RWPE1 (cell line): ENCODE results near the gene CREB5.

Experiments used
- CTCF ChIA-PET: fragments of 350-600 bp; sonication (Branson Sonifier 250); formaldehyde crosslinking; extraction: SDS; loops from one replicate; lab custom pipeline; 2021; lab: Yijun Ruan, JAX
- POLR2A ChIA-PET: fragments of 400-600 bp; formaldehyde crosslinking; extraction: SDS; loops from one replicate; lab custom pipeline; 2020; ENCODE audit warnings: antibody characterized with exemption; ENCODE audit not compliant: low non-redundant PET; lab: Yijun Ruan, JAX
- DNase-seq: peaks from one replicate; pipeline ENCODE4 v3.0.0; 2012; ENCODE audit warnings: low spot score
- H3K27ac ChIP-seq: fragments of 450-650 bp; 2 replicates; pipeline ENCODE4 v1.5.1; 2017
- CTCF ChIP-seq: fragments of 450-650 bp; conservative IDR thresholded peaks from 2 replicates; pipeline ENCODE4 v1.5.1; 2017; ENCODE audit warnings: low read depth, mild to moderate bottlenecking

Gene CREB5

DNA sequence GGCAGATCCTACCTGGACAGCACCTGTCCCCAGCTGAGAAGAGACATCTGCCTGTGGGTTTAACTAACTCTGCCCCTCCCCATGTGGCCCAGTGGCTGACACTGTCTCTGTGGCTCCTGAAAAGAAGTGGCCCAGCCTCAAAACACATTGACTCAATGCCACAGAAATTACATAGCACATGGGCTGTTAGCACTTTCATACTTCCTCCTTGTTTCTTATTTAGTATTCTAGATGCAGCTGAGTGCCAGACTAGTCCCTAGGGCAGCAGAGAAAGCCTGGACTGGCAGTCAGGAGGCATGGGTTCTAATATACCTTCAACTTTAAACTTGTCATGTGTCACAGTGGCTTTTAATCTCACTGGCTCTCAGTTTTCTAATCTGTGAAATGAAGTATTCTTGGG is 374.8 kb downstream of the CREB5 start:
- H3K27ac ChIP-seq, result no peak overlapping the region
- no peak for DNase-seq
- TF ChIP-seq CTCF, result no peak
- POLR2A ChIA-PET, result no interaction called here
- CTCF ChIA-PET, result no interaction called here

GRCh38 chr7:28790467-28790866 is 378.1 kb downstream of the CREB5 start:
- H3K27ac ChIP-seq, result no peak overlapping the region
- CTCF ChIA-PET, result no interaction called here
- no peak for TF ChIP-seq CTCF
- POLR2A ChIA-PET, result no interaction called here
- DNase-seq, result no peak

GRCh38 chr7:28792858-28793257 is 380.5 kb downstream of the CREB5 start:
- CTCF ChIA-PET, result interaction anchor here (0.6 kb wide), 1 partner anchor 8 kb away, joined by 4 read pairs; no protein-coding TSS in a partner anchor
- POLR2A ChIA-PET, result no interaction called here
- no peak overlapping the region for H3K27ac ChIP-seq
- DNase-seq, result no peak
- no peak for TF ChIP-seq CTCF

DNA sequence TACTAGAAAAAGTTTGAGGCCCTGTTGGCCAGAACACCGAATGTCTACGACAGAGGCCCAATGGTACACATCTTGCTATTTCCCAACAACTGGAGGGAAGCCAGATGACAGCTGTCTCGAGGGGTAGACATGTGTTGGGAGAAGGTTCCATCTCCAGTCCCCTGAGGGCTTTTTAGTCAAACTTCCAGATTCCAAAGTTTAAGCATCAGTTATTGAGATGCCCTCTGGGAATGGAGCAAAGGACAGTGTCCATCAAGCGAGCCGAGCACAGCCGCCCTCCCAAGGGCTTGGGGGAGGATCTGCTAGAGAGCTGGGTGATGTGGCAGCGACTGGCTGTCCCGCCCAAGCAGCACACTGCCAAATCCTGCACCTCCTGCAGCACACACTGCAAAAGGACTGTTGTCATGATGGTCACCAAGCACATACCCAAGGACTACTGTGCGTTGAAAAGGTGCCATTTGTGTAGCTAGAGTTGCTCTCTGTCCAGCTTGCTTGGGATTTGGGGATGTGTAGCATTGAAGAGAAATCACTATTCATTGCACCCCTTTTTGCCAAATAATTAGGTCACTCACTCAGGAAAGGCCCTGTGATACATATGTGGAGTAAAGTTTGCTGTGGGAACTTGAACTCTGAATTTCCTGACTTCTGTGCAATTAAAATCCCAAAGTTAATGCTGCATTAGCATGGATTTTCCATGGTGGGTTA is 381.2 kb downstream of the CREB5 start:
- ChIA-PET POLR2A (no interaction called here), CTCF (no interaction called here)
- TF ChIP-seq CTCF, result no peak
- DNase-seq, result no peak
- H3K27ac ChIP-seq, result no peak overlapping the region

GRCh38 chr7:28798274-28798673 is 386.0 kb downstream of the CREB5 start:
- no peak for TF ChIP-seq CTCF
- H3K27ac ChIP-seq, result no peak overlapping the region
- ChIA-PET CTCF (no interaction called here), POLR2A (no interaction called here)
- no peak for DNase-seq

DNA sequence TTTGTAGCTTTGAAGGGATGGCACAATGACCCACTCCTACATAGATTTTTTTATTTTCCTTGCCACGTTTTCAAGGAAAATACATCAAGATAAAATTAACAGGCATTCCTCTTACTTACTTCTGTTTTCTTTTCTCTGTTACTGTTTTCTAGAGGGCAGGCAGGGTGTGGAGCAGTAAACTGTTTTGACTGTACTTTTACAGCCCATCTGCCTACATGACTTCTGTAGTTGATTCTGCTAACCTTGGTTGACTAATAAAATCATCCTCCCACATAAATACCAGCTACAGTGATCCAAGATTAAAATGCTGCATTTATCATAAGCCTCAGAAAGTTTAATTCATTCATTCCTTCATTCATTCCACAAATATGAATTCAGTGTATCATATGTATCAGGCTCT is 387.3 kb downstream of the CREB5 start:
- ChIA-PET CTCF (interaction anchor here (0.7 kb wide), 1 partner anchor 486 kb away, joined by 3 read pairs; no protein-coding TSS in a partner anchor), POLR2A (no interaction called here)
- TF ChIP-seq CTCF, result no peak
- no peak for DNase-seq
- no peak overlapping the region for H3K27ac ChIP-seq
